Vagina (tissue), 2 donors: ENCODE data around the gene CD44.

Experiments used
- POLR2A ChIP-seq, 2 donors: fragments of 450-650 bp; IDR thresholded peaks; one replicate each; pipeline ENCODE4 v1.6.1; 2017; ENCODE audit warnings: antibody characterized with exemption in 2 of 2, mild to moderate bottlenecking in 2 of 2, moderate library complexity in 2 of 2
- POLR2AphosphoS5 ChIP-seq, 2 donors: sonication (generic); formaldehyde crosslinking; IDR thresholded peaks; one replicate each; pipeline ENCODE4 v1.9.0; 2017; ENCODE audit warnings: antibody characterized with exemption in 2 of 2, mild to moderate bottlenecking in 2 of 2, low read depth in 1 of 2; ENCODE audit not compliant: insufficient read depth in 1 of 2

DNA sequence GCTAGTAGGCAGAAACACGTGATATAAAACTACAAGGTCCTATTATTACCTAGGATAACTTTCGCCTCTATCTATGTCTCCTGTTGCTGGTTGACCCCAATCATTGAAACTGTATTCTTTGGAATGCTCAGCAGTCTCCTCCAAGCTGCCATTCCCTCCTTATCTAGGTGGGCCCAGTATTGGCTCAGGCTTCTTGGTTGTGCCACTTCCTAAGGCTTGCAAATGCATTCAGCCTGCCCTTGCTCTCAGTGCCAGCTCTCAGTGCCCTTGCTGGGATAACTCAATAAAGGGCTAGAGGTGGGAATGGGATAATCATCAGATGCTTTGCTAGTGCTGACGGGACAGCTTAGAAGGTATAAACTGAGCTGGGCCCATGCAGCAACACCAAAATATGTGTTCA lies 13.6 kb downstream of the CD44 start:
- TF ChIP-seq POLR2A (IDR thresholded peaks at IDR 0.05): no peak
- no peak for TF ChIP-seq POLR2AphosphoS5 (IDR thresholded peaks at IDR 0.05; ENCODE audit: insufficient read depth in 1 of 2, low read depth in 1 of 2)
